DLD1 (cell line): Measurements from ENCODE around the gene SLC12A8.

Source experiments
- in situ Hi-C: cut with HindIII; loops from 2 replicates; pipeline ENCODE4 v1.10.0; 2017; ENCODE audit warnings: low sequenced_read_pairs

The SLC12A8 gene

DNA sequence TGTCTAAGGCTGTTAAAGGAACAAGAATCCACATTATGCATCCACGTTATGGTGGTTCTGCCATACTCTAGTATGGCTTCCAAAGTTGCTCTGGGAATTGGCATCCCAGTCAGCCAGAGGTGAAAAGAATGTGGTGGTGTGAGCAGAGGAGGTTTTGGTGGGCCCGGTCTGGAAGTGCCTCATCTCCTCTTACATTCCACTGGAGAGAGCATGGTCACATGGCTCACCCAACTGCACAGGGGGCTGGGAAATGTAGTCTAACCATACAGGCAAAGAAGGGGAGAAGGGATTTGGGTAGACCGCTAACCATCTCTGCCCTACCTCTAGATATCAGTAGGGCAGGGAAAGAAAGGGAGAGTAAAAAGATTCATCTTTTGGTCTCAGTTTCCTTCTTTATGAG lies 153.6 kb downstream of the SLC12A8 start:
- in situ Hi-C loops, result no loop called here

DNA sequence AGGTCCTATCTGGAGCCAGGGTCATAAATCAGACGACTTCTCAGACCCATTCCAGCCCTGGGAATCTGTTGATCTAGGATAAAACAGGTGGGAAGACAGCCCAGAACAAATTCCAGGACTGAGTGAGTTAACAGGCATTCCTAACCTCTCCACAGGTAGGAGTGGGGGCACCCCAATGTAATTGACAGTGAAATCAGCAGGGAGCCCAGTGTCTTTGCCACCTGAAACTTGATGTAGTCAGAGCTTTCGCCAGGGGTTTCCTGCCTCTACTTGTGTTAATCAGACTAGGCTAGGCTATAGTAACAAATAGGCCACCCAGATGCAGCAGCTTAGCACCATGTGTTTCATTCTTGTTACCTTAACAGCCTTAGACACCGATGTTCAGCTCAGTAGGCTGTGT lies 154.0 kb downstream of the SLC12A8 start:
- in situ Hi-C loops, result no loop called here

DNA sequence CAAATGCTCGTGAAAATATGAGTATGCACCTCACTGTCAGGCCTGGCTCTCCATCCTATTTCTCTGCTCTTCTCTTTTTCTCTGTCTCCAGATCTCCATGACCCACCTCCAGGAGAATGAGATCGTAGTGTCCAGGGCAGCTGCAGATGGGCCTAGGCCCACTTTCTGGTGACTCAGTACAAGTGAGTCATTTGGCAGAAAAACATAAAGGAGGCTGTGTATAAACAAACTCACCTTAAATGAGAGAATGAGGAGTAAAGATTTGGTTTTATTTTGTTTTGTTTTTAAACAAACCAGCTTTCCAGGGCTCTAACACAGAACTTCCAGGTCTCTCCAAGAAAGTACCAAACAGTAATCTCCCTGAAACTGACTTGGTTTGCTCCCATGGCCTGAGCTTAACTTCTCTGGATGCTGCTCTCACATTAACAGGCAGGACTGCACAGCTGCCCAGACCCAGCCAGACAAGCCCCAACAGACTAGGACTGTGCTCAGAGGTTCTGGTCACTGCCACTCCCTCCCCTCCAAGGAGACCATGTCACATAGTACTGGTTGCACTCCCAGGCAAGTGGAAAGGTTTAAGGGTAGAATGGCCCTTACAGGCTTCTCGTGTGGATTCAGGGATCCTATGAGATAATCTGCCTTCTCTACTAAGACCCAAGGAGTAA lies 155.2 kb downstream of the SLC12A8 start:
- in situ Hi-C loops, result no loop called here

DNA sequence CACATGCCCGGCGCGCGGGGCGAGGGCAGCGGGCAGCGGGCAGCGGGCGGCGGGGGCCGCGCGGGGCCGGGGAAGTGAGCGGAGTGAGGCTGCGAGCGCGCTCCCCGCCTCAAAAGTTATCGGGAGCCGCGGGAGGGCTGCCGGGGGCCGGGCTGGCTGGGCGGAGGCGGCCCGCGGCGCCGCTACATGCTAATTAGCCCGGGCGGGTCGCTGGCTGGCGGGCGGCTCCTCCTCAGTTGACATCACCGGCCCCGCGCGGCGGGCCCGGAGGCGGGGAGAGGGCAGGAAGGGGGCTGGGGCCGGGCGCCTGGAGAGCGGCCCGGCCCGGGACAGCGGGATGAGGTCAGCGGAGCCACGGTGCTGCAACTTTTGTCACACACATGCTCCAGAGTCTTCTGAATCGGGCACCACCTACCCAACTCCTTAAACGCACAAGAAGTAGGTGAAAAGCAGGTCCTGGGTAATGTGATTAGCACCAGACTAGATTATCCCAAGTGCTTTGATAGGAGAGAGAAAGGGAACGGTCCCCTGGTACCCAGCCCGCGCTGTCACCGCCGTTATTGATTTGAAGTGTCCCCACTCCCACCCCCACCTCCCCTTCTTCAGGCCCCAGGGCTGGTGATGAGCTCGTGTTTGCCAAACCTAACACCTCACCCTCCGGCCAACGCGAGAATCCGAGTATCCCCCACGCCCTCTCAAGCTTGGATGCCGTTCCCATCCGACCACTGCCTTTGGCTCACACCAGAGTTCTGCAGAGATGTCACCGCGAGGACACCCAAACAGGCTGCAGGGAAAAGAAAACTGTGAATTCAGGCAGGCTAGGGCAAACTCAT lies 156.4 kb downstream of the SLC12A8 start, which contains the start of gene HEG1:
Gene HEG1, minus strand, starts transcription at position 85 of the 833 bp plus-strand sequence. CDS start 107 bp downstream, outside the sequence.
- in situ Hi-C loops, result no loop called here

DNA sequence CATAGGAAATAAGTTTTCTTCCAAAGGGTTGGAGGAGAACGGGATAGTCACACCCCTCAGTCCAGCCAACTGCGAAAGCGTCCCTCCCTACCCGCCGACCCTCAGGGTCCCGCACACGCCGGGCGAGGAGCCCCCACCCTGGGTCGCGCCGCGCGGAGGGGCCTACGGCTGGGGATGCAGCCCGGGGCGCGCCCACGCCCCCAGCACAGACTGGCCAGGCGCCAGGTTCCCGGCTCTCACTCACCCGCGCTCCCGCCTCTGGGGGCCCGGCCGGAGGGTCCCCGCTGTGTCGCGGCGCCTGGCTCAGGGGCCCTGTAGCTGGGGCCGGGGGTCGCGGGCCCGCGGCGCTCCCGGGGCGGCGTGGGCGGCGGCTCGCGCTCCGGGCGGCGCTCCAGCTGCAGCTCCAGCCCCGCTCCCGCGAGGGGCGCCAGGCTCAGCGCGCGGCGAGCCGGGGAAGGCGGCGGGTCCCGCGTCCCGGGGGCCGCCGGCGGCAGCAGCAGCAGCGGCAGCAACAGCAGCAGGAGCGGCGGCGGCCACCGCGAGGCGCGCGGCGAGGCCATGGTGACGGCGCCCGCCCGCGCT lies 157.1 kb downstream of the SLC12A8 start:
- in situ Hi-C loops, result no loop called here

DNA sequence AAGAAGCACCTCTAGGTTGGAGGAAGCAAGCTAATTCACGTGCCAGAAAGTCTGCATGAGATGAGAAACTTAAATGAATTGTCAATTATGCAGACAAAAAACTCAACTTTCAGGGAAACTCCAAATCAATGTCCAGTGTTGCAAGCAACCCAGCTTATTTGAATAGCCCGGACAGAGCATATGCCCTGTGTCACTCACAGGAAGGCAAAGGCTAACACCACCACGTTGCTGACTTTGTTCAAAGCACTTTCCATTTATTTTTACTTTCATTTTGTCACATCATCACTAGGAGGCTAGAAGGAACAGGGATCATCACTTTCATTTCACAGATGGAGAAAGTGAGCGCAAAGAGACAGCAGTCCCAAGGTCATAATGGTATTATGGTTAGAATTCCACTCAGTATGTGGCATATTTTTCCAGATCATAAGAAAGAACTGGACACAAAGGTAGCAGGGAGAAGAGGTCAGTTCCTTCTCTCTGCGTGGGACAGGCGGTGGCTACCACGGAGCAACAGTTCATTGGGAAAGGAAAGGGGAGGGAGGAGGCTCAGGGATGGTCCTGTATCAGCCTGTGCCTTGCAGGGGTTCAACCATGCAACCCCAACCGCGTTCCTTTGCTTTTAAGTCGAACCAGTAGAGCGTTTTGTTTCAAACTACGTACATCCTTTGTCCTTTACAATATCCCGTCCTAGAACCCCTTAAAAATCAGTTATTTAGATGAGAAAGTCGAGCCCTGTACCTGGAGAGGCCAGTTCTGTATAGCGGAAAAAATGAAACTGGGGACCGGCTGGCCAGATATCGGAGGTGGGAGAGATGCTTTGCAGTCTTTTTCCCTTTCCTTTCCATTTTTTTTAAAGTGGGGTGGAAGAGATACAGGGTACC lies 157.9 kb downstream of the SLC12A8 start:
- in situ Hi-C loops, result no loop called here

DNA sequence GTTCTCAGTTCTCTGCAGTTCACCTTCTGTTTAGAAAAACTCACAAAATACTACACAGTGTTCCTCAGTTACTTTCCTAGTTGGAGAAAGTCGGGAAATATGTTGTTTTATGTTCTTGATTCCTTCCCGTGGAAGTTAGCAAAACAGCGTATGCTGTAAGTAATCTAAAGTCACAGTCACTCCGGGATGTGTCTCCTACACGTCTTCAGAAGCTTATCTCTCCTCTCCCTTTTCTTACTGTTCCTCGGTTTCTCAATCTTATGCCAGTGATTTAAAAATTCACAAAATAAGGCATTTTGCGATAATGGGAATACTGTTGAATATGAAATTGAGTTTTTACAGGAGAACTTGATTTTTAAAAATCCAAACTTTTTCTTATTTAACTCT lies 158.5 kb downstream of the SLC12A8 start:
- in situ Hi-C loops, result no loop called here

DNA sequence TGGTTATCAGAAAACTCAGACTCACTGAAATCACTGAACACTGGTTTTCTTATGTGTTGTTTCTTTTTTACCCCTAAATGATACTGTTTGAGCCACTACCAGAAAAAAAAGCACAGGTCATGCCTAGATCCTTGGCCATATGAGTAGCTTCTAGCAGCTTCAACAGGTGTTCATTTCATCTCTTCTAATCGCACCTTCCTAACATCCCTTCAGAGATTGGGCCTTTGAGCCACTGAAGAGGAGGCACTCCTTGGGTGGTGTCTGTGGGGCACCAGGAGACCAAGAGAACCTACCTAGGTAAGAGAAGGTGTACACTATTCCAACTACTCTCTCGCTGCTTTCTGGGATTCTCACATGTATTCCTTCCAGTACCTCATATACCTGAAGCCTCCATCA lies 159.2 kb downstream of the SLC12A8 start:
- in situ Hi-C loops, result no loop called here

DNA sequence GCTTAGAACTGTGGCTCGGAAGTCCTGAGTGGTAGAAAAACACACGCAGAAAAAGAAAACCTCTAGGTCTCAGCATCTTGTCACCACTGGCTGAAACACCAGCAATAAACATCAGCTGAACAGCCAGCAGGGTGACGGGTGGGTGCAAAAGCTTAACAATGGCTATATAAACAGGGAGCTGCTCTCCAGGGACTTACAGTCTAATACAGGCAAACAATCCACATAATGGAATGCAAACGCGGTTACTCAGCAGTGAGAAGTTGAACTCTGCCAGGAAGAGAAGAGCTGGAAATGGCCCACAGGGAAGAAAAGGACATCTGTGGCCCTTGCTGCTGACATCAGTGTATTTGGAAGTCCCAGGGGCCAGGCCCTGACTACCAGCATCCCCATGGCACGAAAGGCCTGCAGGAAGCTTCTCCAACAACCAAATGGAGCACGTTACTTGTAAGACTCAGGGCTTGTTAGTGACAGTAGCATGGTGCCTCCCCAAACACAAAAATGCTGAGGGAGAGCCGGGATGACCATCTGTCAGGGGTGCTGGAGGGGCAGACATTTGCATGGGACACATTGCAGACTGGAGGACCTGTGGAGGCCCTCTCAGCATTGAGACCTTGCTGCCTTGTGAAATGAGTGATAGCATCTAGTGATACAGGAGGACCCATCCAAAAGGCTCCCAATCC lies 159.8 kb downstream of the SLC12A8 start:
- in situ Hi-C loops, result no loop called here

DNA sequence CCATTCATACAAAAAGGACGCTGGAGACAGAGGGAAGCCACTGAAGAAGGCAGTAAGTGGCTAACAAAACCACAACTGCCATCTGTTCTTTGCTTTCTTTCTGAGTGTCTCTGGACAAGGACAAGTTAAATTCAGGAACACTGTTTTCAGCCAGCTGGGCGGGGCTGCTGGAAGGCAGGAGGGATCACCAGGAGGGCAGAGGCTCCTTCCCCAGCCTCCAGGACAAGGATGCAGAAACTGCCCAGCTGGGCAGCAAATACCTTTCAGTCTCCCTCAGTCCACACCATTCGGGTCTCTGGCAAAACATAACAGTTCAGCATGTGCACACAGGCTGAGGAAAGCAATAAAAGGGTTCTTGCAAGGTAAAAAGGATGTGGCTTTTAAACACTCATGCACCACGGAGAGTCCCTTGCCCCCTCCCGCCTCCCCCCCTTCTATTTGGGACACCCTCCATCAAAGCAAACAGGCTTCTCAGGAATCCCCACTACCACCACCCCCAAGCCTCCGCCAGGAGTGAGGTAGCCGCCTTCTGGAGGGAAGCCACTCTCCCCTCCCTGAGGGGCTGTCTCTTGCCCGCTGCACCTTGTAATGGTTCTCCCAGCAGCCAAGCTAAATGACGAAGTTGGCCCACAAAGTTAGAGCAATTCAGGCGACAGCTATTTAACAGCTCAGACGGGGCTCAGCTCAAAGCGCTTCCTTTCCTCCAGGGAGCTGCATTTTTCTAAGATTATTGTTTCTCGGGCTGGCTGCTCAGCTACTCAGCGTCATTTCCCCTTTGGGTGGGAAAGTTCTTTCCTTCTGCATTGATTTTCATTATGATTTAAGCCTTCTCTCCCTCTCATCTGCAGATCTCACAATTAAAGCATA lies 160.6 kb downstream of the SLC12A8 start:
- in situ Hi-C loops, result no loop called here

DNA sequence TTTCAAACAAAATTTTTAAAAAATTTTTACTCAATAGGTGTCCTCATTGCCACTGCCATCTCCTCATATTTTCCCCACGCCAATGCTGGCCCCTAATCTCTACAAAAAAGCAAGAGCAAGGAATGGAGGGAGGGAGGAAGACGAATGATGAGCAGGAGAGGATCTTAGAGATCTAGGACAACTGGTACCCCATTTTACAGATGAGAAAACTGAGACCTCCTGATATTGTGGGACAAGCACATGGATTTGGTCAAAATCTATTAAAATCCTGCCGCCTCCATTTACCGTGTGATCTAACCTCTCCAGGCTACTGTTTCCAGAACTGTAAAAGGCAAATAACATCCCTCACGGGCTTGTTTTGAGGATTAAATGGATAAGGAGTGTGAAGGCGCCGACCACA lies 161.3 kb downstream of the SLC12A8 start:
- in situ Hi-C loops, result no loop called here

DNA sequence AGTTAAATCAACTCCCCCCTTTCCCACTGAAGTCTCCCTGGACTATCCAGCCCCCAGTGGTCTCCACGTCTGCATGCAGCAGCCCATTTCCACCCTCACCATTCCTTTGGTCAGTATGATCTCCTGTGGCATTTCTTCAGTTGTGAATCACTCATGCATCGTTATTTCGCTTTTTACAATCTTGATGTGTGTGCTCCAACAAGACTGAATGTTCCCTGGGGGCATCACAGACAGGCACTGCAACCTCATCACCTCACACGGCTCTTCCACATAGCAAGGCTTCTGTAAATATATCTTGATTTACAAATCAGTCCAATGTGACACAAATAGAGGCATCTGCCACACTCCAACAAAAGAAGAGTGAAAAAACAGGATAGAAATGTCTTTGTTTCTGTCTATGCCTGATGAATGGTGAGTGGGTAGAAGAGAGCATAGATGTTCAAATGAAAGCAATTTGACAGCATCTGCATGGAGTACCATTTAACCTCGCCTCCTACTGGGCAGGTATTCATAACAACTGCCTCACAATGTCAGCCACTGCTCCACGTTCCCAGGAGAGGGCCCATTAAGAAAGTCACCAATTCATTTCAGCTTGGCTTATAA lies 162.0 kb downstream of the SLC12A8 start:
- in situ Hi-C loops, result no loop called here

DNA sequence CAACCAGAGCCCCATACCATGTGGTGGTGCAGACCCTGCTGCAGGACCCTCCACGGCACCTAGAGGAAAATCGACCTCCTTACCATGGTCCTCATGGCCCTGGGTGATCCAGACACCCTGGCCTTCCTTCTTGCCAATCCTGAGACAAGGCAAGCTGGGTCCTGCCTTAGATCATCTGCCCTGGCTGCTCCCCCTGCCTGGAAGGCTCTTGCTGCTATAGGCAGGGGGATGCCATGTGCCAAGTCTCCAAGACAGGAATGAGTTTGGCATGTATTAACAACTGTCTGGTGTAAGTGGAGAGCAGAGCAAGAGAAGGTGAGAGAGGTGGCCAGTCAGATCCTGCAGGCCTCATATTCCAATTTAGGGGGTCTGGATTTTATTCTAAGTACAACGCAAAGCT lies 164.3 kb downstream of the SLC12A8 start:
- in situ Hi-C loops, result no loop called here

DNA sequence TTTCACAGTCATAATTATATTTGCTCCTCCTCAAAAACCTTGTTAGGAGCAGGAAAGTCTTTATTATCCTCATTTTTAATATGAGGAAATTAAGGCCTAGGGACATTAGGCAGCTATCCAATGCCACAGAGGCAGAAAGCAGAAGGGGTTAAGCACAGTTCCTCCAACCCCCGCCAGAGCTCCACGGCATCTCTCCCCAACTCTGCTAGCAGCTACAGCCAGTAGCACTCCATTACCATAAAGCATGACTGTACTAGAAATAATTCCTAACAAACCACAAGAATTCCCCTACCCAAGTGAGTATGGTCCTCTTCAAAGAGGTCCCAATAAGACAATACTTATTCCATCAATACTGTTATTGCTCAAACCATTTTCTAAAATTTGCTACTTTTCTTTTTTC lies 166.6 kb downstream of the SLC12A8 start:
- in situ Hi-C loops, result no loop called here

DNA sequence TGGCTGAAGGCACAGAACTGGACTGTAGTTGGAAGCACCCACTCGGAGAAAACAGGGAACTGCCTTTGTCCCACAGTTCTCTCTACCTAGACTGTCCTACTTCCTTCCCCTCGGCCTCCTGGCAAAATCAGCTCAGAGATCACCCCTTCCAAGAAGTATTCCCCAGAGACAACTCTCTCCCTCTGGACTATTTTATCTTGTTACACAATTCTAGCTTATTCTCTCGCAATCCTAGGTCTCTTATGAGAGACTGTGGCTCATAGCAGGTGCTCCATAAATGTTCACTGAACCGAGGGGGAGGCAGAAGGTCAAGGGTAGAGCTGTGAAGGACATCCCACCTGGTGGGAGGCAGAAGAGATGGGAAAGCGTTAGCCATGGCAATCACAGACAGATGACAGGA lies 167.4 kb downstream of the SLC12A8 start:
- in situ Hi-C loops, result no loop called here

DNA sequence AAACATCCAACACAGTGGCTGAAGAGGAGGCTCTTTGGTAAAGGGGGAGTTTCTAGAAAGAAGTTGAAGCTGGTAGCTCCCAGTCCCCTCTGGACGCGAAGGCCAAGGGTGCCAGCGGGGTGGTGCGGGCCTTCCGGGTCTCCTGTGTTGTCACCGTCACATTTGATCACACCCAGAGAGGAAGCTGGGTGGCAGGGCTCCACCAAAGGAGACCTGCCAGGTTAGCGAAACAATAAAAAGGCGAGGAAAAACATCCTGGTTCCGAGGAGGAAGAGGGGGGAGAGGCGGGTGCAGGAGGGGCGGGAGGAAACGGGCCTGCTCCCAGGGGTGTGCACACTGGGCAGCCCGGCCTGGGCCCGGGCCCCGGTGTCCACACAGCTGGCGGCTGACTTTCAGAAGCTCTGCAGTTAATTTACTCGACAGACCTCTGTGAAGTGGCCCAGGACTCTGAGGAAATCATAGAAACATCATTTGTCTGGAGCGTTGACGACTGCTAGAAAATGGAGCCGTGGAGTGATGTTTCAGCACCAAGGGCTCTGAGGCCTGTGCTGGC lies 168.9 kb downstream of the SLC12A8 start:
- in situ Hi-C loops, result no loop called here

DNA sequence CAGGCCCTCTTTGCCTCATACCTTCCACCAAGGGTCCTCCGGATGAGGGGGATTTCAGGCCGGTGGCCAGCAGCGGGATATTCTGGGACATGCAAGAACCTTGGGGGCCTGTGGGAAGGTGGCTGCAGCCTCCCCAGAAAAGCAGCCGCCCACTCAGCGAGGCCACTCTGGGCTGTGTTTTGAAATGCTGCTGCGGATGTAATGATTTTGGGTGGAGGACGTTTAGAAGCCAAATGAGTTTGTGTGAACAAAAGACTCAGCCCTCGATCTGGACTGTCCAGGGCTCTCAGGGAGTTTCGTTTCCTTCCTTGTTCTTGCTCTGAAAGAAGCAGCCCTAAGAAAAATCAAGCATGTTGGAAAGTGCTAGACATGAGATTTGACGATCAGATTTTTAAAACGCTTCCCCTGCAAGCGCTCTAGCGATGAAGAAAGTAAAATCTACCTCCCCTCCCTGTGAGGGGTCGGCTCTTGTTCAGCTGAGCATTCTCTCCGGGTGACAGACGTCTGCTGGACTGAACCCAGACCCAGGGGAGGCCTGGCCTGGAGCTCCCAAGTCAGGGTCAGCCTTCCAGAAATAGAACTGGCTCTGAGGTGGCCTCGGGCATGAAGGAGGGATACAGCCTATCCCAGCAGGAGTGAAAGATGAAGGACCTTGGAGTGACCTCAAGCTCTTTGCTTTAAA lies 169.7 kb downstream of the SLC12A8 start:
- in situ Hi-C loops, result no loop called here
